ENCODE measurements around the gene PWWP2A. TPM values are rescaled to one million over a fixed set of nuclear protein-coding genes. Genes with fewer than 3 reads are reported as not detected.

PWWP2A gene
- total RNA-seq, 1 donor from 2014 or later: 42.7 TPM

DNA sequence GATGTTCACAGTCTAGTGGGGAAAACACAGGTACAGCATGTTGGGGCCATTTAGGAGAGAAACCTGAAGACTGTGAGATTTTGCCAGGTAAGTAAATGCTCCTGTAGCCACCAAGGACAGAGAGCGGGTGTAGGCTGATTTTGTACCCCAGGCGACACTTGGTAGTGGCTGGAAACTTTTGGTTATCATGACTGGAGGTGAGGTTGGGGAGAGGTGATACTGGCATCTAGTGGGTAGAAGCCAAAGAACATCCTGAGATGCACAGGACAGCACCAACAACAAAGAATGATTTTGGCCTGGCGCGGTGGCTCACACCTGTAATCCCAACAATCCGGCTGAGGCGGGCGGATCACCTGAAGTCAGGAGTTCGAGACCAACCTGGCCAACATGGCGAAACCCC, 38.8 kb upstream of the PWWP2A start:
- no peaks in the 10 kb centered on the region for H3K36me3 Mint-ChIP-seq (ENCODE audit: insufficient read depth)
- H3K27me3 Mint-ChIP-seq: no peaks in the 10 kb centered on the region
- H3K4me3 Mint-ChIP-seq (ENCODE audit: low read depth): no peak overlapping the region
- TF ChIP-seq, protein P1, sequence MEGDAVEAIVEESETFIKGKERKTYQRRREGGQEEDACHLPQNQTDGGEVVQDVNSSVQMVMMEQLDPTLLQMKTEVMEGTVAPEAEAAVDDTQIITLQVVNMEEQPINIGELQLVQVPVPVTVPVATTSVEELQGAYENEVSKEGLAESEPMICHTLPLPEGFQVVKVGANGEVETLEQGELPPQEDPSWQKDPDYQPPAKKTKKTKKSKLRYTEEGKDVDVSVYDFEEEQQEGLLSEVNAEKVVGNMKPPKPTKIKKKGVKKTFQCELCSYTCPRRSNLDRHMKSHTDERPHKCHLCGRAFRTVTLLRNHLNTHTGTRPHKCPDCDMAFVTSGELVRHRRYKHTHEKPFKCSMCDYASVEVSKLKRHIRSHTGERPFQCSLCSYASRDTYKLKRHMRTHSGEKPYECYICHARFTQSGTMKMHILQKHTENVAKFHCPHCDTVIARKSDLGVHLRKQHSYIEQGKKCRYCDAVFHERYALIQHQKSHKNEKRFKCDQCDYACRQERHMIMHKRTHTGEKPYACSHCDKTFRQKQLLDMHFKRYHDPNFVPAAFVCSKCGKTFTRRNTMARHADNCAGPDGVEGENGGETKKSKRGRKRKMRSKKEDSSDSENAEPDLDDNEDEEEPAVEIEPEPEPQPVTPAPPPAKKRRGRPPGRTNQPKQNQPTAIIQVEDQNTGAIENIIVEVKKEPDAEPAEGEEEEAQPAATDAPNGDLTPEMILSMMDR (IDR thresholded peaks at IDR 0.05; ENCODE audit: unreplicated experiment): no peak
- no peak for DNase-seq (ENCODE audit: low spot score, unreplicated experiment)
- H3K9me3 Mint-ChIP-seq (ENCODE audit: low read depth): peaks cover 2% of the 10 kb centered on the region
- H3K27ac Mint-ChIP-seq: no peak overlapping the region
- H3K4me1 Mint-ChIP-seq (ENCODE audit: low read depth): peaks cover 21% of the 10 kb centered on the region

- H3K36me3 Mint-ChIP-seq (ENCODE audit: insufficient read depth): peaks cover 2% of the 10 kb centered on the region
- DNase-seq (ENCODE audit: low spot score, unreplicated experiment): no peak
- no peak overlapping the region for H3K4me3 Mint-ChIP-seq (ENCODE audit: low read depth)
- peaks cover 10% of the 10 kb centered on the region for H3K4me1 Mint-ChIP-seq (ENCODE audit: low read depth)
- no peaks in the 10 kb centered on the region for H3K27me3 Mint-ChIP-seq
- TF ChIP-seq, protein P1 (IDR thresholded peaks at IDR 0.05; ENCODE audit: unreplicated experiment): no peak
- H3K9me3 Mint-ChIP-seq (ENCODE audit: low read depth): peaks cover 4% of the 10 kb centered on the region
- H3K27ac Mint-ChIP-seq: peak overlapping the region; percentile 29
These were observed 35.9 kb upstream of the PWWP2A start for GRCh38 chr5:160155017-160155750.

GRCh38 chr5:160152901-160153300, 33.7 kb upstream of the PWWP2A start:
- Mint-ChIP-seq H3K4me3 (ENCODE audit: low read depth) (no peak overlapping the region), H3K4me1 (ENCODE audit: low read depth) (peaks cover 6% of the 10 kb centered on the region), H3K27ac (no peak overlapping the region), H3K36me3 (ENCODE audit: insufficient read depth) (peaks cover 2% of the 10 kb centered on the region), H3K9me3 (ENCODE audit: low read depth) (peaks cover 5% of the 10 kb centered on the region), H3K27me3 (no peaks in the 10 kb centered on the region)
- no peak for DNase-seq (ENCODE audit: low spot score, unreplicated experiment)
- TF ChIP-seq, protein P1 (IDR thresholded peaks at IDR 0.05; ENCODE audit: unreplicated experiment): no peak

GRCh38 chr5:160152287-160152686, 33.0 kb upstream of the PWWP2A start:
- H3K9me3 Mint-ChIP-seq (ENCODE audit: low read depth): peaks cover 5% of the 10 kb centered on the region
- no peaks in the 10 kb centered on the region for H3K27me3 Mint-ChIP-seq
- H3K36me3 Mint-ChIP-seq (ENCODE audit: insufficient read depth): peaks cover 2% of the 10 kb centered on the region
- TF ChIP-seq, protein P1 (IDR thresholded peaks at IDR 0.05; ENCODE audit: unreplicated experiment): no peak
- H3K4me3 Mint-ChIP-seq (ENCODE audit: low read depth): no peak overlapping the region
- no peak for DNase-seq (ENCODE audit: low spot score, unreplicated experiment)
- H3K4me1 Mint-ChIP-seq (ENCODE audit: low read depth): peaks cover 6% of the 10 kb centered on the region
- no peak overlapping the region for H3K27ac Mint-ChIP-seq

DNA sequence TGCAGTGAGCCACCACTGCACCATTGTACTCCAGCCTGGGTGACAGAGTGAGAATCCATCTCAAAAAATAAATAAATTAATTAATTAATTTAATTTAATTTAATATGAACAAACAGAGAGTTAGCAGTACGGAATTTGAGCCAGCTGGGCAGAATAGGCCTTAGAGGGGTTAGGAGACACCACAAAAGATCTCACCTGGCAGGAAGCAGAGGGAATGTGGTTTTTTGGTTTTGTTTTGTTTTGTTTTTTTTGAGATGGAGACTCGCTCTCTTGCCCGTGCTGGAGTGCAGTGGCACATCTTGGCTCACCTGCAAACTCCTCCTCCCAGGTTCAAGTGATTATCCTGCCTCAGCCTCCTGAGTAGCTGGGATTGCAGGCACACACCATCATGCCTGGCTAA, 31.8 kb upstream of the PWWP2A start:
- Mint-ChIP-seq H3K4me3 (ENCODE audit: low read depth) (no peak overlapping the region), H3K27ac (no peak overlapping the region), H3K9me3 (ENCODE audit: low read depth) (peaks cover 5% of the 10 kb centered on the region), H3K4me1 (ENCODE audit: low read depth) (peaks cover 8% of the 10 kb centered on the region), H3K36me3 (ENCODE audit: insufficient read depth) (peaks cover 2% of the 10 kb centered on the region), H3K27me3 (peaks cover 2% of the 10 kb centered on the region)
- DNase-seq (ENCODE audit: low spot score, unreplicated experiment): no peak
- TF ChIP-seq, protein P1 (IDR thresholded peaks at IDR 0.05; ENCODE audit: unreplicated experiment): no peak

Measured in progenitor cell of endocrine pancreas (in vitro differentiated cells).